ENCODE measurements around the gene CHRND.

The CHRND gene

DNA sequence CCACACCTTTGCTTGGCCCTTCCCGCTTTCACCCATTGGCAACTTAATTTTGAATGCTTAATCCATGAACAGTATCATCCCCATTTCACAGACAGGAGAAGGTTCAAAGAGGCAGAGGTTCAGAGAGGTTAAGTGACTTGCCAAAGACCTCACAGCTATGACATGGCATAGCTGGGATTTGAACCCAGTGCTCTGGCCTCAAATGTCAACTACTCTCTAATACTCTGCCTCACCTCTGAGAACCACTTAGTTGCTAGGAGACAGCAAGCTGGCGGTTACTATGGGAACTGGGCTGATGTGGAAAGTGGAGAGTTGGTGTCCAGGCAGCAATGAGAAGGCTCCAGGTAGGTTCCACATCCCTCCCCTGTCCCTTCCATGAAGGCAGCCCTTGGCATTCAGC is 21.5 kb upstream of the CHRND start:
- no peak for DNase-seq

DNA sequence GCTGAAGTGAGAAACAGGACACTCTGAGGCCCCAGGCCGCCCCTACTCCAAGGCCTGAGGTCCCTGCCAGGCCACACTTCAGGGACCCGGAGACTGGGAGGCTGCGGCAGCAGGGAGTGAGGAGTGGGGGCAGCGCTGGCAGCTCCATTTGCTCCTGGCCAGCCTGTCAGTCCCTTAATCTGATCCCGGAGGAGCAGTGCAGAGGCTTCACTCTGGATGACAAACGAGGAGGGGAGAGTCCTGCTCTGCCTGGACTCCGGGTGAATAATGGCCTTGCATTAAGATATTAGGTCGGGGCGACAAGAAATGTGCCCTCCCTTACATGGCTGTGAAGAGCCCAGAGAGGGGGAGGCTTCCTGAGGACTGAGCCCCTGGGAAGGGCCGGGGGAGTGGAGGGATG is 20.1 kb upstream of the CHRND start:
- no peak for DNase-seq

DNA sequence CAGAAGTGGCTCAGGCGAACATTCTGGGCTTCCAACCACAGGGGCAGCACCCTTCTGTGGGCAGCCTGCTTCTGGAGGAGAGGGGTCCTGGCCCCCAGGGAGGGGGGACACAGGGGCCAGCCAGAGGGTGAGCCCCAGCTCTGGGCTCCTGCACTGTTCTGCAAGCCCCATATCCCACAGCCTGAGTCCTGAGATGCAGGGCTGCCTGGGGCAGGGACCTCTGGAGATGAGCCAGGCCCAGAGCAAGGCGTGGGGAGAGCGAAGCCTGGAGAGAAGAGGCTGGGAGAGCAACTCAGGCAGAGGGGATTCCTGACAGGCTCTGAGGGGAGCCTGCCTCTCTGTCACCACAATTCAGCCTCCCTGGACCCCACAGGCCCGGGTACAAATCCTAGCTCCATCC is 19.3 kb upstream of the CHRND start:
- DNase-seq = no peak

DNA sequence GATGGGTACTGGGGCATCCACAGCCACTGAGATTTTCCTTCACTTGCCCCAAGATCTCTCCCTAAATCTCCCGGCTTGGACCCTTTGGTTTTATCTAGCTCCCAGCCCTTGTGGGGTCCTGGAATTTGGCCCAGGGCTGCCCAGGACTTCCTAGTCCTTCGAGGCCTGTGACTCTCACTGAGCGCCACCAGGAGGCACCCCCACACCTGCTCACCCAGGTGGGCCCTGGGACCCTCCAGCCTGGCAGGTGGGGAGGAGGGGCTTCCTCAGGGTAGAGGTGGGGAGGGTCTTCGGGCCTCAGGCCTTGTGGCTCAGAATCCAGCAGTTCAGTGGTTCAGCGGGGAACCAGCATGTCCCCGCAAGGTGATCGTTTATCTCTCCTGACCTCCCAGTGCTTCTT is 17.7 kb upstream of the CHRND start:
- DNase-seq = no peak

DNA sequence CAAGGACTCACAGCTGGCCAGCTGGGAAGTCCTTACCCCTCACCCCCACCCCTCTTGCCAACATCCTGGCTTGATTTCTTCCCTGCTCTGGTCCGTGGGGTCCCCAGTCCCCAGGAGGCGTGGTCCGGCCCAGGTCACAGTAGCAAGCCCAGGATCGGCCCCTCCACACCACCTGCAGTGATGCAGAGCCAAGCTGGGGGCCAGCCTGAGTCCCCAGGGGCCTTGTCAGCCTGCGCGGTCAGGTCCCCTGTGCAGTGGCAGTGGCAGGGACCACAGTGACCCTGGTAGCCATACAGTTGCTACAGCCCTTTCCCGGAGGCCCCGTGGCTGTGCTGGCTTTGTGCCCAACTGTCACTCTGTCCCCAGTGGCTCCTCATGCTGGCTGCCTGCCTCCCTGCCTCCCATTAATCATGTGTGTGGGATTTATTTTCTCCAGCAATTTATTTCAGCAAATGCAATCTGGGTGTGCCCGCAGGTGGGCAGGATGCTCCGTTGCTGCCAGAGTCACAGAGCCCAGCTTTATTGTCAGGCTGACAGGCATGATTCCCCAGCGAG is 14.5 kb upstream of the CHRND start:
- DNase-seq = no peak

DNA sequence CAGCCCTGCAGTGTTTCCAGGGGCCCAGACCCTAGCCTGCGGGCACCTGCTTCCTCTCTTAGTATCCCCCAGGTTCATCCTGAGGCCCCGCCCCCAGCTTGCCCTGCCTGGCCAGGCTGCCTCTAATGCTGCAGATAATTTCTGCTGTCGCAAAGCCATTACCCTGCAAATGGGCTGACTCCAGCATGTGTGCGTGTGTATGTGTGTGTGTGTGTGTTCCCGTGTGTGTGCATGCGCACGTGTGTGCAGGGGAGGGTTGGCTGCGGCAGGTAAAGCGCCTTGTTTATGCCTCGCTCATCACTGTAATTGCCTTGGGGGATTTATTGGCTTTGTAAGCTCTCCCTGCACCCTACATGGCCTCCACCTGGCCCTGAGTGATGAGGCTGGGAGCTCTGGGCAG is 13.4 kb upstream of the CHRND start:
- DNase-seq = no peak

DNA sequence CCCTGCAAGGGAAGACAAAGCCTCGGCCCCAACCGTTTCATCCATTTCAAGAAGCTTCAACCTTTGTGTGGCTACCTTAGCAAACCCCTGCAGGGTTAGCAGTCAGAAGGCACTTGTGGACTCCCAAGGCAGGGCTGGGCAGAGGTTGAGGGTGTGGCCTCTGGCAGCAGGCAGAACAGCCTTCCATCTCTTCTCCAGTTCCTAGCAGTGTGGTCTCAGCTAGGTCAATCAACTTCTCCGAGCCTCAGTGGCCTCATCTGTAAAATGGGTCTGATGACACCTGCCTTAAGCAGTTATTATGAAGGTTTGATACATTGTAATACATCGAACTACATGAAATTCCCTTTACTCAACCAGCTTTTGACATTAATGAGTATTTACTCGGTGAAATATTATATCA is 12.6 kb upstream of the CHRND start:
- no peak for DNase-seq

DNA sequence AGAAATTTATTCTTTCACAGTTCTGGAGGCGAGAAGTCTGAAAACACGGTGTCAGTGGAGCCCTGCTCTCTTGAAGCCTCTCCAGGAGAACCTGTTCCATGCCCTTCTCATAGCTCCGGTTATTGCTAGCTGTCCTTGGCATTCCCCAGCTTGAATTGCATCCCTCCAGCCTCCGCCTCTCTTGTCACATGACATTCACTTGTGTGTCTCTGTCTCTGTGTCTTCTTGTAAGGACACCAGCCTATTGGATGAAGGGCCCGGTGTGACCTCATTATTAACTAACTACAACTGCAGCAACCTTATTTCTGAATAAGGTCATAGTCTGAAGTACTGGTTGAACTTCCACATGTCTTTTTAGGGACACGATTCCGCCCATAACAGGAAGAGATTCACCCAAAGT is 10.3 kb upstream of the CHRND start:
- DNase-seq = no peak

DNA sequence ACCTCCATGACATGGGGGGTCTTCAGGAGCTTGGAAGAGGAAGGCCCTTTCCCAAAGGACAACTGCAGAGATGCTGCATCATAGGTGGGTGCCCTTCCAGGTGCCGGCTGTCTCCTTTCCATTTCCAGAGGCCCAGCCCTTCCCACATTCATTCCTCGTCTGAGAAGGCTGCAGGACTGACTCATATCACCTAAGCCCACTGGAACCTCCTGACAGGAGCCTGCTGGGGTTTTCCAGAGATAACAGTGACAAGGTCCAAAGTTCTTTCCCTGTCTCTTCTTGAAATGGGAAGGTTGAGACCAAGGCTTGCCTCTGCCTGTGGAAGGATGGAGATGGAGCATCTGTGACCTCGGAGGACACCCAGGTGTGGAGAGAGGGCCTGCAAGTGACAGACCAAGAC is 9.4 kb upstream of the CHRND start:
- no peak for DNase-seq

DNA sequence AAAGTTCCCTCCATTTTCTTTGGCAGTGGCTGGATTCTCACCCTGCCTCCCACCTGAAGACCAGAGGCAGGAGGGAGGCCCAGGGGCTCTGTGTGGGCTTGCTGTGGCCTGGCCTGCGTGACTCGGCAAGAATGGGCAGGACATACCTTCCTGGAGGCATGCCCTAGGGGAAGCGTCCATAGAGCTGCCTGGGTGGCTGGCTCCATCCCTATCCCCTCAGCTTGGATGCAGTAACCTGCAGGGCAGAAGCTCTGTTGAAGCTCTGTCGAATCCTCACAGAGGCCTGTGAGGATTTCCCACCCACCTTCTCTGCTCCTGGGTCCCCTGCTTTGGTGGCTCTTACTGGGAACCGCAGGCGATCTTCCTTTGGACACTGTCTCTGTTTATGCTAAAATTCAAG is 7.1 kb upstream of the CHRND start:
- DNase-seq = no peak

DNA sequence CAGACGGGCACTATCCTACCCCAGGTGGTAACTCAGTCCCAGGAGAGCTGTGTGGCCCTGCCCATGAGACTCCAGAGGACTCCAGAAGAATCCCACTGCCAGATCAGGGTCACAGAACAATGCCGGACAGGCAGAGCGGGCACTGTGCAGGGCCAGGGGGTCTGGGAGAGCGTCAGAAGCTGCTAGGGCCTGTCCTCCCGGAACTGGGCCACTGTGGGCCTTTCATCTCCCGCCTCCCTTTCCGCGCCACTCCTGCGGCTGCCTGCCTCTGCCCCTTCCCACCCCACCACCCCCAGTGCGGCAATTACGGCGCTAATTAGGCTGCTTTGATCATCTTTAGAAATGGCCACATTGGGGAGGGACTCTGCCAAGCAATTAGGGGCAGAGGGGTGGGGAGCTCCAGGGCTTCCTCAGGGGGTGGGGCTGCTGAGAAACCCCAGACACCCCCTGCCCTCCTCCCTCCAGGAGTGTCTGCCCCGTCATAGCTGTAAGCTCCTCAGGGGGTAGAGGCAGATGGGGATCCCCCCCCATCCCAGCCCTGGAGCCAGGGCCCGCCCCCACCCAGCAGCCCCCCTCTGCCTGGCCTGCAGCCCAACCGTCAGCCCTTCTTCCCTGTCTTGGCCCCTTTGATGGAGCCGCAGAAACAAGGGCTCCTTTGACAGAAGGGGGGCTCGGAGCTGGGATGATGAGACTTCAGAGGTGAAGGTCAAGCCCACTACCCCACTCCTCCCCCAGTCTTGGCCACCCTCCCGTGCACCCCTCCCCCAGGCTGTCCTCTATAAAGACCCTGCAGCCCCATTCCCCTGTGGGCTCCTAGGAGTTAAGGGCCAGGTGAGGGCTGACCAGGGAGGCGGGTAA is 6.2 kb upstream of the CHRND start, which contains the start of gene PRSS56:
Gene PRSS56 (plus strand): TSS at position 808 of the 858 bp plus-strand sequence. CDS start 211 bp downstream, outside the sequence.
- DNase-seq = no peak

DNA sequence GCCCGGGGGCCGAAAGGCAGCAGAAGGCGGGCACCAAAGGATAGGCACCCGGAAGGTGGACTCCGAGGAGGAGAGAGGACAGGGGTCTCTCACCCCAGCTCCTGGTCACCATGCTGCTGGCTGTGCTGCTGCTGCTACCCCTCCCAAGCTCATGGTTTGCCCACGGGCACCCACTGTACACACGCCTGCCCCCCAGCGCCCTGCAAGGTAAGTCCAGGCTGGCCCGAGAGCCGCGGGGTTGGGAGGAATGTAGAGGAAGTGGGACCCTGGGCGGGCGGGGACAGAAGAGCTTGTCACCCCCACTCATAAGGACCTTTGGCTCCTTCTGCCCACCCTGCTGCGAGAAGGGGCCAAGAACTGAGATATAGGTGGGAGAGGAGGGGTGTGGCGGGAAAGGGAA is 5.5 kb upstream of the CHRND start:
- DNase-seq = no peak

DNA sequence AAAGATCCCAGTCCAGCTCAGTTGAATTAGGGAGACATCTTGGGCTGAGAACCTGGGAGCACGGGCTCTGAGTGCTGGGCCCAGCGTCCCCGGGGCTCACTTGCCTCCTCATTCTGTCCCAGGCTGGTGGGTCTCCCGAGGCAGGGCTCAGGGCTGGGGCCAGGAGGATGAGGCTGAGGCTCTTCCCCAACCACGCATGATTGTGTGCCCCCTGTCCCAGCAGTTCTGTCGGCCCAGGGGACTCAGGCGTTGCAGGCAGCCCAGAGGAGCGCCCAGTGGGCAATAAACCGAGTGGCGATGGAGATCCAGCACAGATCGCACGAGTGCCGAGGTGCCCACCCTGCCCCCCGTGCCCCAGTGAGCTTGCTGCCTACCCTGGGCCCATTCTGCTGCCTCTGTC is 4.9 kb upstream of the CHRND start:
- no peak for DNase-seq

DNA sequence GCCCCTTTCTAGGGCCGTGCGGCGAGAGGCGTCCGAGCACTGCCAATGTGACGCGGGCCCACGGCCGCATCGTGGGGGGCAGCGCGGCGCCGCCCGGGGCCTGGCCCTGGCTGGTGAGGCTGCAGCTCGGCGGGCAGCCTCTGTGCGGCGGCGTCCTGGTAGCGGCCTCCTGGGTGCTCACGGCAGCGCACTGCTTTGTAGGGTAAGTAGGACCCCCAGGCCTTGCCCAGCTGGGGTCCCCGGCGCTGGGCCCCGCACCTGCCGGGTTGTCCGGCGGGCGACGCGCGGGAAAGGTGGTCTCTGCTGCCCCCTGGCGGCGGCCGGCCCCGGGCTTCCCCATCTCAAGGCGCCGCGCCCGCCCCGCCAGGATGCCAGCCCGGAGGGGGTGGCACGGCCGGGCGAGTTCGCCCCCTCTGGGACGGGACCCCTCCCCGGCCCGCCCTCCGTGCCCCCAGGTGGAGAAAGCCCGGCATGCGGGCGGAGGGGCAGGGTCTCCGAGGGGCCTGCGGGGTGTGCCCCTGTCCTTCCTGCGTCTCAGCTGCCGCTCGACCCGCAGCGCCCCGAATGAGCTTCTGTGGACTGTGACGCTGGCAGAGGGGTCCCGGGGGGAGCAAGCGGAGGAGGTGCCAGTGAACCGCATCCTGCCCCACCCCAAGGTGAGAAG is 3.9 kb upstream of the CHRND start:
- no peak for DNase-seq

DNA sequence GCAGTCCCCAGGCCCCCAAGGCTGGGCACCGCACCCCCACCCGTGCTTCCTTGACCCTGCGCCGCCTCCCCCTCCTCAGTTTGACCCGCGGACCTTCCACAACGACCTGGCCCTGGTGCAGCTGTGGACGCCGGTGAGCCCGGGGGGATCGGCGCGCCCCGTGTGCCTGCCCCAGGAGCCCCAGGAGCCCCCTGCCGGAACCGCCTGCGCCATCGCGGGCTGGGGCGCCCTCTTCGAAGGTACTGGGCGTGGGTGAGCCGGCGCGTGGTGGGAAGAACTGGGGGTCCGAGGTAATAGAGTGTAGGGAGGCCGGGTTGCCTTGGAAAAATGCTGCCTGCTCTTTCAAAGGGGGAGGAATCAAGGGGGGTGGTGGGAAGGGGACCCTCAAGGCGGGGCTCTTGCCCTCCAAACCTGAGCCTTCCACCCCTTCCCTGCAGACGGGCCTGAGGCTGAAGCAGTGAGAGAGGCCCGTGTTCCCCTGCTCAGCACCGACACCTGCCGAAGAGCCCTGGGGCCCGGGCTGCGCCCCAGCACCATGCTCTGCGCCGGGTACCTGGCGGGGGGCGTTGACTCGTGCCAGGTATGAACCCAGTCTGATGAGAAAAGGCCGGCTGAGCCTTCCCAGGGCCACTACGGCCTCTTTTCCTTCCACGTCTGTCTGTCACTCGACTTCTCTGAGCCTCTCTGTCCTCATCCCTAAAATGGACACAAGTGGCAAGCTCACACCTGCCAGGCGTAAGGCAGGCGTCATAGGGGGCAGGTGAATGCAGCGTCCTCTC is 3.1 kb upstream of the CHRND start:
- no peak for DNase-seq

DNA sequence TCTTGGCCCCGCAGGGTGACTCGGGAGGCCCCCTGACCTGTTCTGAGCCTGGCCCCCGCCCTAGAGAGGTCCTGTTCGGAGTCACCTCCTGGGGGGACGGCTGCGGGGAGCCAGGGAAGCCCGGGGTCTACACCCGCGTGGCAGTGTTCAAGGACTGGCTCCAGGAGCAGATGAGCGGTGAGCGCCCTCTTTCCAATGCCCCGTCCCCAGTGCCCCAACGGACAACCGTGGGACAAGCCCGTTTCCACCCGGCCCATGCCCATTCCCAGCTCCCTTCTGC is 2.6 kb upstream of the CHRND start:
- no peak for DNase-seq

DNA sequence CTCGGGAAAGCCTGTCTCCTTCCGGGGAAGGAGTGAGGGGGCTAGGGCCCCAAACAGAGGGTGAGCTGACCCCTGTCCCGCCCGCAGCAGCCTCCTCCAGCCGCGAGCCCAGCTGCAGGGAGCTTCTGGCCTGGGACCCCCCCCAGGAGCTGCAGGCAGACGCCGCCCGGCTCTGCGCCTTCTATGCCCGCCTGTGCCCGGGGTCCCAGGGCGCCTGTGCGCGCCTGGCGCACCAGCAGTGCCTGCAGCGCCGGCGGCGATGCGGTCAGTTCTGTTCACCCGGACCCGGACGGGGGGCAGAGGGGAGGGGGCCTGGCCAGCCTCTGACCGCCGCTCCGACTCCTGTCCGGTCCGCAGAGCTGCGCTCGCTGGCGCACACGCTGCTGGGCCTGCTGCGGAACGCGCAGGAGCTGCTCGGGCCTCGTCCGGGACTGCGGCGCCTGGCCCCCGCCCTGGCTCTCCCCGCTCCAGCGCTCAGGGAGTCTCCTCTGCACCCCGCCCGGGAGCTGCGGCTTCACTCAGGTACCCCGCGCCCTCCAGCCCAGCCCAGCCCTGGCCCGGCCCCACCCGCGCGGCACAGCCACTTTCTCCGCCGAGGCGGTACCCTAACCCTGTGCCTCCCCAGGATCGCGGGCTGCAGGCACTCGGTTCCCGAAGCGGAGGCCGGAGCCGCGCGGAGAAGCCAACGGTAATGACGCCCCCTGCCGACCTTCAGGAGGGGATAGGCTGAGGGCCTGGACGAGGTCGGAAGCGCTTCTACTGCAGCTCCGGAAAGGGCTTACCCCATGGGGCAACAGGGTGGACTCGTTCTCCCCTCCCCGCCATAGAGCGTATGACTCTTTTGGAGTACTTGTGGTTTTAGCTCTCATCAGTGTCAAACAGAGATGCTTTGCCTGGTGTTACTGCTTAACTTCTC is 2.0 kb upstream of the CHRND start:
- no peak for DNase-seq

DNA sequence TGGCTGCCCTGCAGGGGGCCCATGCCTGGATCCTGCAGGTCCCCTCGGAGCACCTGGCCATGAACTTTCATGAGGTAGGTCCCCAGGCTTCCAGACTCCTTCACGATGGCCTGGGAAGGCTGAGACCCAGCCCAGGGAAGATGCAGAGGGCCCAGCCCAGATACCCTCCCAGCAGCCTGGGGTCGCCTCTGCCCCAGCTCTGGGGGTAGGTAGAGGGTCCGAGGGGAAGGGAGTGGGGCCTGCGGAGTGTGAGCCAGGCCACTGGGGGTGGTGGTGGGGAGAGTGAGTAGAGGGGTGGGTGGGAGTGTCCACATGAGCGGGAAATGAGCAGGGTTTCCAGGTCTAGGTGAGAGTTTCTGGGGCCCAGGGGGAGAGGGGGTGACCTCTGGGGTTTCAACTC is 1.2 kb upstream of the CHRND start:
- DNase-seq = no peak

DNA sequence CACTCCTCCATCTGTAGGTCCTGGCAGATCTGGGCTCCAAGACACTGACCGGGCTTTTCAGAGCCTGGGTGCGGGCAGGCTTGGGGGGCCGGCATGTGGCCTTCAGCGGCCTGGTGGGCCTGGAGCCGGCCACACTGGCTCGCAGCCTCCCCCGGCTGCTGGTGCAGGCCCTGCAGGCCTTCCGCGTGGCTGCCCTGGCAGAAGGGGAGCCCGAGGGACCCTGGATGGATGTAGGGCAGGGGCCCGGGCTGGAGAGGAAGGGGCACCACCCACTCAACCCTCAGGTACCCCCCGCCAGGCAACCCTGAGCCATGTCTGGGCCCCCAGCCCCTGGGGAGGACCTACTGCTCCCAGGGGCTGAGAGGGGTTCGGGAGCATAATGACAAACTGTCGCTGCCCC is 761 bp upstream of the CHRND start:
- DNase-seq = no peak

DNA sequence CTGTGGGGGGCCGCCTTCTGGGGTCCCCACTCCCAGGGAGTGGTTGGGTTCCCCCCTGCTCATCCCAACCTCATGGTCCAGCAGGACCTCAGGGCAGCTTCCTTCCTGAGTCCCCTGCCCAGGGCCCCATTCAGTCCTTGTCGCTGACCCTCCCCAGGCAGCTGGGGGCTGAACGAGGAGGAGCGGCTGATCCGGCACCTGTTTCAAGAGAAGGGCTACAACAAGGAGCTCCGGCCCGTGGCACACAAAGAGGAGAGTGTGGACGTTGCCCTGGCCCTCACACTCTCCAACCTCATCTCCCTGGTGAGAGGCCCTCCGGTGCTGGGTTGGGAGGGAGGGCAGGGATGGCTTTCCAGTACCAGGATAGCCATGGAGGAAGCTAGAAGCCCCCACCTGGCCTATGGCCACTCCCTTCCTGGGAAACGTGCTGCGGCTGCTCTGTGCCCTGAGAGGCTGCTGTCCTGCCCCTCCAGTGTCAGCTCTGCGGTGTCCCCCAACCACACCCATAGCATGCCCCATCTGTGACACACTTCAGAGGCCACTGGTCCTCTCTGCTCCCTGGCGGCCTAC is 497 bp downstream of the CHRND start:
- no peak for DNase-seq

DNA sequence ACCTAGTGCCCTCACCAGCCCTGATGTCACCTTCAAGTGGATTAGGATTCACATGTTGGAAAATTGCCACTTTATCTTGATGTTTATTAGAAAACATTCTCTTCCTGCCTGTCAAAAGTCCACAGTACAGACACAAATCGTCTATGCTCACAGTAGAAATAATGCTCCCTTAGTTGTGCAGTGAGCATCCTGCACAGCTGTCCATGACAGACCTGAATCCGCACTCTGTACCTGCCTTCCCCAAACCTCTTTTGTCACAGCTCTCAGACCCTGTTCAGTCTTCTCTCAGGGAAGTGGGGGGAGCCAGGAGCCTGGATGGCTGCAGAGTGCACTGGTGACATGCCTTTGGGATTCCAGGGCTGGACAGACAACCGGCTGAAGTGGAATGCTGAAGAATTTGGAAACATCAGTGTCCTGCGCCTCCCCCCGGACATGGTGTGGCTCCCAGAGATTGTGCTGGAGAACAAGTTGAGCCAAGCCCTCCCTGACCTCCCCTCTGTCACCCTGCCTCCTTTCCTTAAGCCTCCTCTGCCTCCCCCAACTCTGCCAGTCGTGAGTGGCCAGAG is 2.0 kb downstream of the CHRND start:
- DNase-seq = no peak
